NB4 (cell line): ENCODE measurements around the gene MRGPRG.

ENCODE experiments used
- CTCF ChIP-seq: IDR thresholded peaks from one replicate; pipeline ENCODE4 v1.5.1; 2012; ENCODE audit warnings: low read depth, low read length
- MAX ChIP-seq: IDR thresholded peaks from 2 replicates; pipeline ENCODE4 v1.6.1; 2011; ENCODE audit warnings: low read depth, low read length
- POLR2A ChIP-seq: IDR thresholded peaks from 2 replicates; pipeline ENCODE4 v1.6.1; 2011; ENCODE audit warnings: mild to moderate bottlenecking; ENCODE audit not compliant: insufficient read length; ENCODE audit errors: extremely low read depth

DNA sequence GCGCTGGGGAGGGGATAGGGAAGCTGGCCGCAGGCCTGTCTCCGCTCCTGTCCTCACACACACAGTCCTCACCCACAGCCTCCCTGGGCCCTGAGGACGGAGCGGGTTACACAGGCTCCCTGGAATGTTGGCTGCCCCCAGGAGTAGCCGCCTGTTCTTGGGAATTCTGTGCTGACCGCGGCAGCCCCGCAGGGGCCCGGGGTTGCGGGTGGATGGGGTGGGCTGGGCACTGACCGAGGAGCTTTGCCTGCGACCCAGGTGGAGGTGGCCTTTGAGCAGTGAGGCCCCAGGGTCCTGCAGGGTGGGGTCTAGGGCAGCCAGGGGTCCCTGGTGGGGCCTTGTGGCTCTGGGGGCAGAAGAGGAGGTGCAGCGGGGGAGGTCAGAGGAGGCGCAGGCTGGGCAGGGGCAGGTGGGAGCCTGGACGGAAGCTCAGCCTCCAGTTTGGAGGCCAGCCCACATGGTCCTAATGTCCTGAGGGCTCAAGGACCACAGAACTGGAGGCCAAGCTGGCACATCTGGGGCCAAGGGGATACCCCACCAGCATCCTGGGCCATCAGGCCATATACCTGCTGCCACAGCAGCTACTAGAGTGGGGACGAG lies 6.6 kb upstream of the MRGPRG start:
- no peak for TF ChIP-seq CTCF
- TF ChIP-seq POLR2A: no peak
- TF ChIP-seq MAX: no peak
